ENCODE measurements around the gene UBA5.
"Not testable (repeated sequence)": the region's sequence is repeated elsewhere in the genome, so short reads cannot be mapped to it uniquely, and the experiment has no call there.

Gene UBA5

GRCh38 chr3:132660052-132660810 is at the start of gene UBA5:
Gene UBA5 (plus strand): TSS chr3:132660329. CDS start chr3:132660538, 209 bp downstream.
- peak within 1 kb of the TSS; percentile 91 for H3K4me3 ChIP-seq (ENCODE audit: low read length)
- peak; percentile 76 for DNase-seq (ENCODE audit: low read depth)

GRCh38 chr3:132615301-132615700 is 44.8 kb upstream of the UBA5 start:
- not testable (repeated sequence) for H3K9me3 ChIP-seq (ENCODE audit: control insufficient read depth, low read length); DNase-seq (ENCODE audit: low read depth); H3K9ac ChIP-seq (ENCODE audit: low read length); H3K27me3 ChIP-seq (replicated peaks; ENCODE audit: control insufficient read depth, insufficient read depth, low read length); H3K4me1 ChIP-seq (ENCODE audit: control insufficient read depth, insufficient read depth, low read length); H3K4me3 ChIP-seq (ENCODE audit: low read length)
- peaks cover 19% of the 10 kb centered on the region for H3K36me3 ChIP-seq (ENCODE audit: control insufficient read depth, insufficient read depth, low read length, severe bottlenecking)

More at GRCh38 chr3:132660052-132660810, at the start of gene UBA5:
- H3K4me1 ChIP-seq (ENCODE audit: control insufficient read depth, insufficient read depth, low read length), result peaks cover 35% of the 10 kb centered on the region
- H3K27me3 ChIP-seq (replicated peaks; ENCODE audit: control insufficient read depth, insufficient read depth, low read length), result no peaks in the 10 kb centered on the region
- peaks cover 6% of the 10 kb centered on the region for H3K36me3 ChIP-seq (ENCODE audit: control insufficient read depth, insufficient read depth, low read length, severe bottlenecking)
- H3K9me3 ChIP-seq (ENCODE audit: control insufficient read depth, low read length), result no peaks in the 10 kb centered on the region
- H3K9ac ChIP-seq (ENCODE audit: low read length), result peak within 1 kb of the TSS; percentile 91

- Histone ChIP-seq H3K27me3 (replicated peaks; ENCODE audit: control insufficient read depth, insufficient read depth, low read length) (no peaks in the 10 kb centered on the region), H3K36me3 (ENCODE audit: control insufficient read depth, insufficient read depth, low read length, severe bottlenecking) (peaks cover 24% of the 10 kb centered on the region), H3K4me3 (ENCODE audit: low read length) (no peak overlapping the region), H3K4me1 (ENCODE audit: control insufficient read depth, insufficient read depth, low read length) (no peaks in the 10 kb centered on the region), H3K9ac (ENCODE audit: low read length) (no peak overlapping the region), H3K9me3 (ENCODE audit: control insufficient read depth, low read length) (peaks cover 5% of the 10 kb centered on the region)
- DNase-seq (ENCODE audit: low read depth), result no peak
Measured at GRCh38 chr3:132615881-132616280, 44.2 kb upstream of the UBA5 start.

DNA sequence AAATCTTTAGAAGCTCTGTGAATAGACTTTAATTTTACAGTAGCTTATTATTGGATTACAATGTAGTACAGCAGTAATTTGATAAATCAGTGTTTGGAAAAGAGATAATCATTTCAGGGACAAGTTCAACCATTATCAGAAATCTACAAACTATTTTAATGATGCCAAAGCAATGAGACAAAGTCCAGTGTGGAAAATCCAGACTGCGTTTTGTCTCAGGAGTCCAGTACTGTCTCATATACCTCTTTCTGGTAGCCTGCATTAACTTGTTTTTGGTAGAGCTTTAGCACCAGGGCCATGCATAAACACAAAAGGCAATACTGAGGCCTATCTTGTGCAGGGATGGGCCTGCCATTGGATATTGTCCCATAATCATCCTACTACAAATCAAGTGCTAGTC is 43.3 kb upstream of the UBA5 start:
- no peaks in the 10 kb centered on the region for H3K4me1 ChIP-seq (ENCODE audit: control insufficient read depth, insufficient read depth, low read length)
- no peak overlapping the region for H3K9ac ChIP-seq (ENCODE audit: low read length)
- H3K4me3 ChIP-seq (ENCODE audit: low read length), result no peak overlapping the region
- H3K27me3 ChIP-seq (replicated peaks; ENCODE audit: control insufficient read depth, insufficient read depth, low read length), result no peaks in the 10 kb centered on the region
- peaks cover 32% of the 10 kb centered on the region for H3K36me3 ChIP-seq (ENCODE audit: control insufficient read depth, insufficient read depth, low read length, severe bottlenecking)
- peaks cover 9% of the 10 kb centered on the region for H3K9me3 ChIP-seq (ENCODE audit: control insufficient read depth, low read length)
- DNase-seq (ENCODE audit: low read depth), result no peak

- no peaks in the 10 kb centered on the region for H3K27me3 ChIP-seq (replicated peaks; ENCODE audit: control insufficient read depth, insufficient read depth, low read length)
- DNase-seq (ENCODE audit: low read depth), result no peak
Measured at GRCh38 chr3:132622148-132622547, 38.0 kb upstream of the UBA5 start.

DNA sequence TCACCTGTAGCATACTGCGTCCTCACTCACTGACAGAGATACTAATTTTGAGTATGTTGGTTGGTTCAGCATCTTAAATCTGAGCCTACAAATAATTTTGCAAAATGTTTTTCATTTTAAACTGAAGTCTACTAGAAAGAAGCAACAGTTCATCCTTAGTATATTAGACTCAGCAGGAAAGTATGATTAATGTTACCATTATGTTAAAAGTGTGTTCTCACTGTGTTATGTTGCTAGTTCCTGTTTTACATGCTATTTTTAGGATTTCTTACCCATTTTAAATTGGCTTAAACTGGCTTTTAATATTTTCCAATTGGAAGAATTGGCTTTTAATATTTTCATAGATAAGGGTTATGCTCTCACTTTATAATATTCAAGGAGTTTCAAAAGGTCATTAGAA is 37.4 kb upstream of the UBA5 start:
- Histone ChIP-seq H3K36me3 (ENCODE audit: control insufficient read depth, insufficient read depth, low read length, severe bottlenecking) (peaks cover 47% of the 10 kb centered on the region), H3K27me3 (replicated peaks; ENCODE audit: control insufficient read depth, insufficient read depth, low read length) (no peaks in the 10 kb centered on the region), H3K4me1 (ENCODE audit: control insufficient read depth, insufficient read depth, low read length) (peaks cover 2% of the 10 kb centered on the region), H3K4me3 (ENCODE audit: low read length) (no peak overlapping the region), H3K9me3 (ENCODE audit: control insufficient read depth, low read length) (peaks cover 9% of the 10 kb centered on the region), H3K9ac (ENCODE audit: low read length) (no peak overlapping the region)
- DNase-seq (ENCODE audit: low read depth), result no peak

More at GRCh38 chr3:132622148-132622547, 38.0 kb upstream of the UBA5 start:
- peaks cover 41% of the 10 kb centered on the region for H3K36me3 ChIP-seq (ENCODE audit: control insufficient read depth, insufficient read depth, low read length, severe bottlenecking)
- peaks cover 9% of the 10 kb centered on the region for H3K9me3 ChIP-seq (ENCODE audit: control insufficient read depth, low read length)
- no peaks in the 10 kb centered on the region for H3K4me1 ChIP-seq (ENCODE audit: control insufficient read depth, insufficient read depth, low read length)
- H3K9ac ChIP-seq (ENCODE audit: low read length), result no peak overlapping the region
- no peak overlapping the region for H3K4me3 ChIP-seq (ENCODE audit: low read length)

DNA sequence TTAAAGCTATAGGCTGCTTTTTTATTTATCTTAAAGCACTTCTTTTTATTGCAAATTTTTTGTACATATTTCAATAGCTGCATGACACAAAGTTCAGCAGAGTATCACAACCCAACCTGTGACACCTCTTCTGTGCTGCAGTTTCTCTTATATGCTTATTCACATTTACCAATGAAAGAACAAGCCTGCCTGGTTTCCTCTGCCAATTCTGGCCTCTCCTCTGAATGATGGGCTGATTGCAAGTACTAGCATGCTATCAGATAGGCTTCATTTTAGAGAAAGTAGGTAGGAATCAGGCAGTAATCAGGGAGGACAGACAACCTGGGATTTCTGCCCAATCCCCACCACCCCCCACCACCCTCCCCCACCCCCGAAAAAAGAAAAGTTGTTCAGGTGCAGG is 36.5 kb upstream of the UBA5 start:
- Histone ChIP-seq H3K27me3 (replicated peaks; ENCODE audit: control insufficient read depth, insufficient read depth, low read length) (no peaks in the 10 kb centered on the region), H3K4me3 (ENCODE audit: low read length) (no peak overlapping the region), H3K9ac (ENCODE audit: low read length) (no peak overlapping the region), H3K4me1 (ENCODE audit: control insufficient read depth, insufficient read depth, low read length) (peaks cover 11% of the 10 kb centered on the region), H3K36me3 (ENCODE audit: control insufficient read depth, insufficient read depth, low read length, severe bottlenecking) (peaks cover 47% of the 10 kb centered on the region), H3K9me3 (ENCODE audit: control insufficient read depth, low read length) (peaks cover 9% of the 10 kb centered on the region)
- DNase-seq (ENCODE audit: low read depth), result no peak

DNA sequence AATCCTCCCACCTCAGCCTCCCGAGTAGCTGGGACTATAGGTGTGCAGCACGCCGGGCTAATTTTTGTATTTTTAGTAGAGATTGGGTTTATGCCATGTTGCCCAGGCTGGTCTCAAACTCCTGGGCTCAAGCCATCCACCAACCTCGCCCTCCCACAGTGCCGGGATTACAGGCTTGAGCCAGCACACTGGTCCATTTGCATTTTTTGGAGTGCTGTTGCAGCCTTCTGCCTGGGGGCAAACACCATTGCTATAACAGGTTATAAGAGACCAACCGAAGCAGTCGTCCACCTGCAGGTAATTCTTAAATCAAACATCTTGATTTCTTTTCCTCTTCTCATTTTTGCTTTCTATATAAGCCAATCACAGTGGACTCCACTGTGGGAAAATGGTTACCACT is 35.3 kb upstream of the UBA5 start:
- H3K36me3 ChIP-seq (ENCODE audit: control insufficient read depth, insufficient read depth, low read length, severe bottlenecking), result peaks cover 43% of the 10 kb centered on the region
- H3K27me3 ChIP-seq (replicated peaks; ENCODE audit: control insufficient read depth, insufficient read depth, low read length), result no peaks in the 10 kb centered on the region
- no peak overlapping the region for H3K9ac ChIP-seq (ENCODE audit: low read length)
- peaks cover 9% of the 10 kb centered on the region for H3K9me3 ChIP-seq (ENCODE audit: control insufficient read depth, low read length)
- no peak overlapping the region for H3K4me3 ChIP-seq (ENCODE audit: low read length)
- DNase-seq (ENCODE audit: low read depth), result no peak
- H3K4me1 ChIP-seq (ENCODE audit: control insufficient read depth, insufficient read depth, low read length), result peaks cover 16% of the 10 kb centered on the region

DNA sequence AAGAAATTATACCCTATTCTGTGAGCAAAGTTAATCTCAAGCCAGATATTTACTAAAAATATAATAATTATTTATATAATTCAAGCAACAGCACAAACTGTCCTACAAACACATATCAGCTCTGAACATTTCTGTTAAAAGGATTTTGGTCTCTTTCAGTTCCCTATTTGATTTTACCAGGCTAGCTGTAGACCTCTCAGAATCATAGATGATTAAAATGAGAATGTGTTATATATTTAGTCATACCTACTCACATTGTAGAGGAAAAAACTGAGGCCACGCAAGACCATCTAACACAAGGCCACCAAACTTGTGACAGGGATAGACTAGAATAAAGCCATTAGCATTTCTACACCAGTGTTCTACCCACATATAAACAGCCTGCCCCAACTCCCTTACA is 34.5 kb upstream of the UBA5 start:
- Histone ChIP-seq H3K4me3 (ENCODE audit: low read length) (no peak overlapping the region), H3K9ac (ENCODE audit: low read length) (no peak overlapping the region), H3K9me3 (ENCODE audit: control insufficient read depth, low read length) (peaks cover 7% of the 10 kb centered on the region), H3K27me3 (replicated peaks; ENCODE audit: control insufficient read depth, insufficient read depth, low read length) (no peaks in the 10 kb centered on the region), H3K36me3 (ENCODE audit: control insufficient read depth, insufficient read depth, low read length, severe bottlenecking) (peaks cover 47% of the 10 kb centered on the region), H3K4me1 (ENCODE audit: control insufficient read depth, insufficient read depth, low read length) (peaks cover 22% of the 10 kb centered on the region)
- no peak for DNase-seq (ENCODE audit: low read depth)

- Histone ChIP-seq H3K9ac (ENCODE audit: low read length) (no peak overlapping the region), H3K36me3 (ENCODE audit: control insufficient read depth, insufficient read depth, low read length, severe bottlenecking) (peaks cover 39% of the 10 kb centered on the region), H3K9me3 (ENCODE audit: control insufficient read depth, low read length) (no peaks in the 10 kb centered on the region), H3K4me3 (ENCODE audit: low read length) (no peak overlapping the region), H3K27me3 (replicated peaks; ENCODE audit: control insufficient read depth, insufficient read depth, low read length) (no peaks in the 10 kb centered on the region), H3K4me1 (ENCODE audit: control insufficient read depth, insufficient read depth, low read length) (peaks cover 22% of the 10 kb centered on the region)
- no peak for DNase-seq (ENCODE audit: low read depth)
Measured at GRCh38 chr3:132626955-132627354, 33.2 kb upstream of the UBA5 start.

DNA sequence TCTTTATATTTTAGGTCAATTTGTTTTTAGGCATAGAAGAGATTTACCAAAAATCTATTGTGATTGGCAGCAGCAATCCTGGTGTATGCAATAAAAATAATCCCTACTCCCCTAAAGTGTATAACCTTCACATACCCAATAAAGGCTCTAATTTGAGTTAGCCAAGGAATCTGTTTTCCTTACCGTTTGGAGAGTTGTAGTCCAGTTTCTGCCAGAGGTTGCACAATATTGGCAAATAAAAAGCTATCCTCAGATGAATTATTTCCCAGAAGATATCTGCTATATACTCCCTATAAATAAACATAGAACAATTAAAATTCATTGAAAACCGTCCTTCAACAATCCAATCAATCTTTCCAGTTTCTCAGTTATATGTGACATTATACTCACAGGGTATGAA is 32.0 kb upstream of the UBA5 start:
- Histone ChIP-seq H3K4me1 (ENCODE audit: control insufficient read depth, insufficient read depth, low read length) (peaks cover 22% of the 10 kb centered on the region), H3K4me3 (ENCODE audit: low read length) (no peak overlapping the region), H3K9me3 (ENCODE audit: control insufficient read depth, low read length) (no peaks in the 10 kb centered on the region), H3K9ac (ENCODE audit: low read length) (no peak overlapping the region), H3K27me3 (replicated peaks; ENCODE audit: control insufficient read depth, insufficient read depth, low read length) (no peaks in the 10 kb centered on the region), H3K36me3 (ENCODE audit: control insufficient read depth, insufficient read depth, low read length, severe bottlenecking) (peaks cover 39% of the 10 kb centered on the region)
- no peak for DNase-seq (ENCODE audit: low read depth)

GRCh38 chr3:132629928-132630327 is 30.2 kb upstream of the UBA5 start:
- H3K4me1 ChIP-seq (ENCODE audit: control insufficient read depth, insufficient read depth, low read length), result peaks cover 22% of the 10 kb centered on the region
- DNase-seq (ENCODE audit: low read depth), result peak; percentile 22
- no peak overlapping the region for H3K4me3 ChIP-seq (ENCODE audit: low read length)
- peaks cover 39% of the 10 kb centered on the region for H3K36me3 ChIP-seq (ENCODE audit: control insufficient read depth, insufficient read depth, low read length, severe bottlenecking)
- no peaks in the 10 kb centered on the region for H3K9me3 ChIP-seq (ENCODE audit: control insufficient read depth, low read length)
- no peak overlapping the region for H3K9ac ChIP-seq (ENCODE audit: low read length)
- no peaks in the 10 kb centered on the region for H3K27me3 ChIP-seq (replicated peaks; ENCODE audit: control insufficient read depth, insufficient read depth, low read length)

All from adipocyte (in vitro differentiated cells).